Keratinocyte (primary cell): ENCODE data around the gene HSF5.
"Not testable (repeated sequence)": the region's sequence is repeated elsewhere in the genome, so short reads cannot be mapped to it uniquely, and the experiment has no call there.

Source experiments
- CTCF ChIP-seq, 3 experiments: IDR thresholded peaks in 1 of 3; conservative IDR thresholded peaks in 1 of 3; optimal IDR thresholded peaks in 1 of 3; 2 replicates in 2 of 3; 3 replicates in 1 of 3; pipeline versions ENCODE3 to v1.5.1; 2011; ENCODE audit warnings: low read length in 3 of 3, mild to moderate bottlenecking in 3 of 3, moderate library complexity in 2 of 3, control low read depth in 1 of 3, inconsistent platforms in 1 of 3; ENCODE audit not compliant: insufficient read depth in 2 of 3; ENCODE audit errors: extremely low read depth in 1 of 3
- EZH2 ChIP-seq: IDR thresholded peaks from one replicate; pipeline ENCODE4 v1.6.1; 2012; ENCODE audit warnings: inconsistent platforms, mild to moderate bottlenecking, low read length, moderate library complexity

- not testable (repeated sequence) for TF ChIP-seq EZH2; CTCF (optimal IDR thresholded peaks at IDR 0.05 in 1 of 3, IDR thresholded peaks at IDR 0.05 in 1 of 3, conservative IDR thresholded peaks at IDR 0.05 in 1 of 3; ENCODE audit: extremely low read depth in 1 of 3, insufficient read depth in 2 of 3, low read length in 3 of 3)
Observed at GRCh38 chr17:58481798-58482197, 6.4 kb downstream of the HSF5 start.
